GM12874 (cell line): ENCODE results near the gene SLC16A6.

Experiments used
- TF ChIP-seq, protein P1 (sequence below): IDR thresholded peaks from 2 replicates; pipeline ENCODE4 v1.5.1; 2011; ENCODE audit warnings: low read depth, mild to moderate bottlenecking, control low read depth, low read length, moderate library complexity; ENCODE audit not compliant: insufficient read depth

Gene SLC16A6

DNA sequence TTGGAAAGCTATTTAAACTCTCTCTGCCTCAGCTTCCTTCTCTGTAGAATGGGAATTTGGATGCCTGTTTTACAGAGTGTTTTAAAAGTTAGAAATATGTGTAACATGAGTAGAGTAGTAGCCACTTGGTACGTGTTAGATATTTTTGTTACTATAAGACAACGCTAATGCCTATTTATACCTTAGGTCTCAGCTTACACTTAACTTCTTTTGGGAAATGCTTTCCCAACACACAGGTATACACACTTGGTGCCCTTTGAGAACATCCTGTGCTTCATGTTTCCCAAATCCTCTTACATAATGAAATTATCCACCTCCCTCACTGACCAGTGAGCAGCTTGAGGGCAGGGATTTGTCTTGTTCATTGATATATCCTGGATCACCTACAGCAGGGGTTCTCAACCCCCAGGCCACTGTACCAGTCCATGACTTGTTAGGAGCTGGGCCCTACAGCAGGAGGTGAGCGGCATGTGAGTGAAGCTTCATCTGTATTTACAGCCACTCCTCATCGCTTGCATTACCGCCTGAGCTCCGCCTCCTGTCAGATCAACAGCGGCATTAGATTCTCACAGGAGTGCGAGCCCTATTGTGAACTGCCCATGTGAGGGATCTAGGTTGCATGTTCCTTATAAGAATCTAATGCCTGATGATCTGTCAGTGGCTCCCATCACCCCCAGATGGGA is 33.9 kb upstream of the SLC16A6 start:
- TF ChIP-seq, protein P1, sequence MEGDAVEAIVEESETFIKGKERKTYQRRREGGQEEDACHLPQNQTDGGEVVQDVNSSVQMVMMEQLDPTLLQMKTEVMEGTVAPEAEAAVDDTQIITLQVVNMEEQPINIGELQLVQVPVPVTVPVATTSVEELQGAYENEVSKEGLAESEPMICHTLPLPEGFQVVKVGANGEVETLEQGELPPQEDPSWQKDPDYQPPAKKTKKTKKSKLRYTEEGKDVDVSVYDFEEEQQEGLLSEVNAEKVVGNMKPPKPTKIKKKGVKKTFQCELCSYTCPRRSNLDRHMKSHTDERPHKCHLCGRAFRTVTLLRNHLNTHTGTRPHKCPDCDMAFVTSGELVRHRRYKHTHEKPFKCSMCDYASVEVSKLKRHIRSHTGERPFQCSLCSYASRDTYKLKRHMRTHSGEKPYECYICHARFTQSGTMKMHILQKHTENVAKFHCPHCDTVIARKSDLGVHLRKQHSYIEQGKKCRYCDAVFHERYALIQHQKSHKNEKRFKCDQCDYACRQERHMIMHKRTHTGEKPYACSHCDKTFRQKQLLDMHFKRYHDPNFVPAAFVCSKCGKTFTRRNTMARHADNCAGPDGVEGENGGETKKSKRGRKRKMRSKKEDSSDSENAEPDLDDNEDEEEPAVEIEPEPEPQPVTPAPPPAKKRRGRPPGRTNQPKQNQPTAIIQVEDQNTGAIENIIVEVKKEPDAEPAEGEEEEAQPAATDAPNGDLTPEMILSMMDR, result no peak

DNA sequence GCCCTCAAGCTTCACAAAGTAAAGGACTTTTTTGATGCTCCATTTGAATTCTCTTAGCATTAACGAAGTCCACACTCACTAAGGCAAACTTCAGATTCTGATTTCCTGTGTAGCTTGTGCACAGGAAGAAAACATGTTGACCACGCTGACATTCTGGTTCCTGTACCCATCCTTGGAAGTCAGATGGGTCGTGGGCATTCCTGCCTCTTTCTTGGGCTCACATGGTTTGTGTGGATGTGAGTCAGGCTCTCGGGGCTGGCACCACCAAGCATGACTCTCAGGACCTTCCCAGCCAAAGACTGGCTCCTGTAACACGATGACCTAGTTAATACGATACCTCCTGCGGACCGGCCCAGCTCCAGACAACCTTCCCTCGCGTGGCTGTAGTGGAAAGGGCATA is 33.2 kb upstream of the SLC16A6 start:
- TF ChIP-seq, protein P1, result no peak

DNA sequence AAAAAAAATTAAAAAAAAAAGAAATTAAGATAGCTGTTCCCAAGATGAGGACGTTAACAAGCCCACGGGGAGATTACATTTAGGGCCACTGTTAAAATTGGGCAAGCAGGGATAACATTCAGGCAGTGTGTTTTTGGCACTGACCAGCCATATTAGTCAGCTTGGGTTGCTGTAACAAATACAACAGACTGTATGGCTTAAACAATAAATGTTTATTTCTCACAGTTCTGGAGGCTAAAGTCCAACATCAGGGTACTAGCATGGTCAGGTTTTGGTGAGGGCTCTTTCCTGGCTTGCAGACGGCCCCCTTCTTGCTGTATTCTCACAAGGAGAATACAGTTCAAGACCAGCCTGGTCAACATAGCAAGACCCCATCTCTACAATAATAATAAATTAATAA is 31.7 kb upstream of the SLC16A6 start:
- TF ChIP-seq, protein P1, result no peak

DNA sequence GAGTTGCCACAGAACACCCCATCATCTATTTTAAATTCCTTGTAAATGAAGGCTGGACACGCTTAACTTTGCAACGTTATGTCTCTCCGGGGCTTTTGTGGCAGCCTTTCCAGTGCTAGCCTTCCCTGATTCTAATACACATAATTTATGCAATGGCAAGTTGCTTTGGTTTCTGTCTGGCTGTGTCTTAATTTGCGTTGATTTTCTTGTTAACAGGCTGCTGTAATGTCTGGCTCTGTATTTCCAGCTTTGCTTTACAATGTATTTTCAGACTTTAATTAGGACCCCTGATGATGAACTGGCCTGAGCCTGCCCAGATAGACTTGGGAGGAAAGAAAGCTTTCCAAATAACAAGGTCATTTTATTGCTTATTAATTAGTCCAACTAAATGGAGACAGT is 30.6 kb upstream of the SLC16A6 start:
- TF ChIP-seq, protein P1, result no peak

DNA sequence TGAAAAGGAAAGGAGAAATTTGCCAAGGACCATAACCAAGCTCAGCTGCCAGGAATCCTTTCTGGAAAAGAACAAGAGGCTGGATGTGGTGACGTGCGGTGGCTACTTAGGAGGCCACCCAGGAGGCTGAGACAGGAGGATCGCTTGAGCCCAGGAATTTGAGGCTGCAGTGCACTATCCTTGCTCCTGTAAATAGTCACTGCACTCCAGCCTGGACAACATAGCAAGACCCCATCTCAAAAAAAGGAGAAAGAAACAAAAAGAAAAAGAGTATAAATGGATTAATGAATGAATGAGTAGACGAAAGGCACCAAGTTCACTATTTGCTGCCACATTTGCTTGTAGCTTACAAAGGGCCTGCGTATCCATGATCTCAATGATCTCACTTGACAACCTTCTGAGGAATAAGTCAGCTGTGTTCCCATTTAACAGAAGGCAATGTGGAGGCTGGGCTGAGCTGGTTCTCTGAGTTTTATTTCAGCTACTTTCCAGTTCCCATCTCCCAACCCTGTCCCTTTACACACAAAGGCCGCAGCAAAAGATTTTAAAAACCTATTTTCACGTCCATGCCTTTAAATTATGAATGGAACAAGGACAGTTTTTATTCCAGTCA is 30.1 kb upstream of the SLC16A6 start:
- TF ChIP-seq, protein P1, result no peak

DNA sequence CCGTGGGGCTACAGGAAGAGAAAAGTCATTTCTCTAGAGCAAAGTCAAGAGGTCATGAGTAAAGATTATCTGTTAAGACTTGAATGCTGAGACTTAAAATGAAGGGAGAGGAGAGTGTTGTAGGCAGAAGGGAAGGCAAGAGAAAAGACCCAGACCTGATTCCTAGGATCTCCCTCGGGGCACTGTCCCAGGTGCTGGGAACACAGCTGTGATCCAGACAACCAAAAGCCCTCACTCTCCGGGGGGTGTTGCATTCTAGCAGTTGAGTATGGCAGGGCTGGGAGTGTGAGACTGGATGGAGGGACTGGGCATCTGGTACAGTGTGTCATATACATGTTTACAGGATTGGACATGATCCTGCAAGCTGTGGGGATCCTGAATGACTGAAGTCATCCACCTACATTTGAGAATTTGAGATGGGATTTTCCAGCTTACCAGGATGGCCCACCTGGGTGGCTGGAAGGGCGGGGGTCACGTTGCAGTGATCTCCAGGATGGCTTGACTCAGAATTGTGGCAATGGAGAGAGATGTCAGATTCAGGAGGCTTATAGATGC is 29.5 kb upstream of the SLC16A6 start:
- TF ChIP-seq, protein P1, result no peak

DNA sequence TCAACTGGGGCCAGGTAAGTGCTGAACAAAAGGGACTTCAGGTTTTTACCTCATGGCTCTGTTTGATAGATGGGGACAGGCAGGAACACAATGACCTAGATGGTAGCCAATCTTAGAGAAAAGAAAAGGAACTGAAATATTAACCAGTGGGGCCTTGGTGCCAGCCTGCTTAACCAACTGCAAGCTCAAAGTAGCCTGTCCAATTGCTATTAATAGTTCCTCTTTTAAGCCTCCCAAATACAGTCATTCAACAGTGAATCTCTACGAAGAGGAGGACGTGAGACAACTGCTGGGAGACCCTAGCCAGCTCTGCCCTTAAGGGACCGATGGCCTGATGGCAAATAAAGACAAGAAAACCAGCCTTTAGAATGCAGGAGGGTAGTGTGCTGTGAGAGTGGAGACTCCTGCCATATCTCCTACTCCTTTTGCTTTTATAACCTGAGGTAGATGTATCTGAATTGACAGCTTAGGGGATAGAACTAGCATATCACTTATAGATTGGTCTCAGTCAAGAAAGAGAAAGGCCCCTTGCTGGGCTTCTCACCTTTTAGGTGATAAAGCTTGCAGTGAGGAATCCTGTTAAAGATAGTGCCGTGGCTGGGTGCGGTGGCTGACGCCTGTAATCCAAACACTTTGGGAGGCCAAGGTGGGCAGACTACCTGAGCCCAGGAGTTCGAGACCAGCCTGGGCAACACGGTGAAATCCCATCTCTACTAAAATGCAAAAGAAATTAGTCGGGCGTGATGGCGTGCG is 28.7 kb upstream of the SLC16A6 start:
- TF ChIP-seq, protein P1, result no peak
